Measurements from ENCODE around the gene TRIM44. TPM values are rescaled to one million over a fixed set of nuclear protein-coding genes. Genes with fewer than 3 reads are reported as not detected.

The TRIM44 gene
- total RNA-seq, 2 experiments from 2014 or later: 11.3 to 19.9 TPM

DNA sequence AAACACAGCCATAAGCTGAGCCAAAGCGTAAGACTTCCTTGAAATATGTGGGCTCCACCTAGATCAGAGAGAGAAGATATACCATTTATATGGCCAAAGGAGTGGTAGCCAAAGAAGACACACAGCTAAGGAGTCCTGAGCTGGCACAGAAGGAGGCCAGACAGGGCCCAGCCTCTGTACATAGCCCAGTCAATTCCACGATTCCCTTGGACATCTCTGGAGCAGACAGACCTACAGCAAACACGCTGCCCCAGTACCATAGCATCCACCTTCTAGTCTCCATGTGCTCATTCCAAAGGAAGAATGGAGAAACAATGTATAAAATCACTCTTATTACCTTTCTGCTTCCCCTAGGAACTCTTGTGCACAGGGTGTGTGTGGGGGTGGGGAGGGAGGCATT, 179.2 kb downstream of the TRIM44 start:
- no peak overlapping the region for H2AFZ ChIP-seq (ENCODE audit: low read length)
- ChIA-PET CTCF (ENCODE audit: unreplicated experiment) (no interaction called here), POLR2A (interaction anchor here (1.1 kb wide), 1 partner anchor 10 kb away, joined by 3 read pairs; no protein-coding TSS in a partner anchor)
- H3K4me2 ChIP-seq (ENCODE audit: low read length): no peak overlapping the region
- H3K4me1 ChIP-seq (ENCODE audit: insufficient read depth, low read length, poor library complexity, severe bottlenecking): no peaks in the 10 kb centered on the region
- TF ChIP-seq CTCF (conservative IDR thresholded peaks at IDR 0.05; ENCODE audit: low read length) (no peak), EZH2phosphoT487 (IDR thresholded peaks at IDR 0.05; ENCODE audit: borderline replicate concordance, low read depth, low read length) (no peak)
- H3K4me3 ChIP-seq (ENCODE audit: low read depth, low read length, poor library complexity, severe bottlenecking): no peak overlapping the region
- BruUV-seq (replicated peaks): no TSS peak
- no peaks in the 10 kb centered on the region for H3K36me3 ChIP-seq (ENCODE audit: insufficient read depth, low read length)
- no peaks in the 10 kb centered on the region for H4K20me1 ChIP-seq (ENCODE audit: insufficient read depth, low read length)
- H3K9me2 ChIP-seq (ENCODE audit: insufficient read depth, low read length): no peaks in the 10 kb centered on the region
- DNase-seq (ENCODE audit: low spot score): no peak
- no peaks in the 10 kb centered on the region for H3K9me3 ChIP-seq (ENCODE audit: low read length)
- no peaks in the 10 kb centered on the region for H3K79me2 ChIP-seq (ENCODE audit: insufficient read depth, low read depth, low read length)
- no peak overlapping the region for H3K27ac ChIP-seq (ENCODE audit: low read depth, low read length, poor library complexity, severe bottlenecking)
- intact Hi-C loops (cut with micrococcal nuclease; ENCODE audit: unreplicated experiment): no loop called here

DNA sequence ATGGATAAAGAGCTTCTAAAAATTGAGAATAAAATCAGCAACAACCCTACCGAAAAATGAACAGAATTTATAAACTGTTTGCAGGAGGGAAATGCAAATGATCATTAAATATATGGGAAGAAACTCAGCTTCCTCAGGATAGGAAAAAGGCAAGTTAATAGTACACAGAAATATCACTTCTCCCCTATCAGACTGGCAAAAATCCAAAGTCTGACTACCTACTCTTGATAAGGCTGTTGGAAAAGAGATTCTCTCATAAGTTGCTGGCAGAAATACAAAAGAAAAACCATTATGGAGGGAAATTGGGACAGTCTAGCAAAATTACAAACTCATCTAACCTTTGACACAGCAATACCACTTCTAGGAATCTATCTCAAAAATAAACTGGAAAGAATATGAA, 180.4 kb downstream of the TRIM44 start:
- H3K4me1 ChIP-seq (ENCODE audit: insufficient read depth, low read length, poor library complexity, severe bottlenecking): no peaks in the 10 kb centered on the region
- H3K36me3 ChIP-seq (ENCODE audit: insufficient read depth, low read length): no peaks in the 10 kb centered on the region
- no peaks in the 10 kb centered on the region for H3K9me3 ChIP-seq (ENCODE audit: low read length)
- no peaks in the 10 kb centered on the region for H3K79me2 ChIP-seq (ENCODE audit: insufficient read depth, low read depth, low read length)
- no peak overlapping the region for H3K4me2 ChIP-seq (ENCODE audit: low read length)
- no peak for DNase-seq (ENCODE audit: low spot score)
- no peak overlapping the region for H2AFZ ChIP-seq (ENCODE audit: low read length)
- no peak overlapping the region for H3K4me3 ChIP-seq (ENCODE audit: low read depth, low read length, poor library complexity, severe bottlenecking)
- POLR2A ChIA-PET: interaction anchor here (0.6 kb wide), 1 partner anchor 359 kb away, joined by 4 read pairs; no protein-coding TSS in a partner anchor
- BruUV-seq (replicated peaks): no TSS peak
- H3K9me2 ChIP-seq (ENCODE audit: insufficient read depth, low read length): no peaks in the 10 kb centered on the region
- H3K27ac ChIP-seq (ENCODE audit: low read depth, low read length, poor library complexity, severe bottlenecking): no peak overlapping the region
- intact Hi-C loops (cut with micrococcal nuclease; ENCODE audit: unreplicated experiment): no loop called here
- TF ChIP-seq CTCF (conservative IDR thresholded peaks at IDR 0.05; ENCODE audit: low read length): no peak
- no peak for TF ChIP-seq EZH2phosphoT487 (IDR thresholded peaks at IDR 0.05; ENCODE audit: borderline replicate concordance, low read depth, low read length)
- H4K20me1 ChIP-seq (ENCODE audit: insufficient read depth, low read length): no peaks in the 10 kb centered on the region
- CTCF ChIA-PET (ENCODE audit: unreplicated experiment): no interaction called here

DNA sequence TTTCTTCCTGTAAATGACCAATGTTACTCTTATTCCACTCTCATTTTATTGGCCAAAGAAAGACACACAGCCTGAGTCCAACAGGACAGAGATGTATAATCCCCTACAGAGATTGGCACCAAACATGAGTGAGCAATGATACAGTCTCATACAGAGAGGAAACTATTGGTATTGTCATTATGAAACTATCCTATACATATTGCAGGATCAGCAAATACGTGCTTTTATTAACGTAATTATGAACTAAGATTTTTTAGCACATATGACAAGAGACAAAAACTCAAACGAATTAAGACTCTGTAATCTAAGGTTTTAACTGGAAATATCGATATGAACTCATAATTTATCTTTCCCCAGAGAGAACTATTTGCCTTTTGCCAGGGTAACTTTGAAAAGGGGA, 182.0 kb downstream of the TRIM44 start:
- DNase-seq (ENCODE audit: low spot score): no peak
- no peak for TF ChIP-seq CTCF (conservative IDR thresholded peaks at IDR 0.05; ENCODE audit: low read length)
- BruUV-seq (replicated peaks): no TSS peak
- no peaks in the 10 kb centered on the region for H3K36me3 ChIP-seq (ENCODE audit: insufficient read depth, low read length)
- no peaks in the 10 kb centered on the region for H3K4me1 ChIP-seq (ENCODE audit: insufficient read depth, low read length, poor library complexity, severe bottlenecking)
- H3K4me2 ChIP-seq (ENCODE audit: low read length): no peak overlapping the region
- no peaks in the 10 kb centered on the region for H3K9me2 ChIP-seq (ENCODE audit: insufficient read depth, low read length)
- H2AFZ ChIP-seq (ENCODE audit: low read length): no peak overlapping the region
- CTCF ChIA-PET (ENCODE audit: unreplicated experiment): no interaction called here
- no peaks in the 10 kb centered on the region for H3K79me2 ChIP-seq (ENCODE audit: insufficient read depth, low read depth, low read length)
- no peak overlapping the region for H3K4me3 ChIP-seq (ENCODE audit: low read depth, low read length, poor library complexity, severe bottlenecking)
- H4K20me1 ChIP-seq (ENCODE audit: insufficient read depth, low read length): no peaks in the 10 kb centered on the region
- no peaks in the 10 kb centered on the region for H3K9me3 ChIP-seq (ENCODE audit: low read length)
- intact Hi-C loops (cut with micrococcal nuclease; ENCODE audit: unreplicated experiment): no loop called here
- H3K27ac ChIP-seq (ENCODE audit: low read depth, low read length, poor library complexity, severe bottlenecking): no peak overlapping the region
- POLR2A ChIA-PET: no interaction called here
